ENCODE measurements around the gene ELFN1.

The ELFN1 gene

DNA sequence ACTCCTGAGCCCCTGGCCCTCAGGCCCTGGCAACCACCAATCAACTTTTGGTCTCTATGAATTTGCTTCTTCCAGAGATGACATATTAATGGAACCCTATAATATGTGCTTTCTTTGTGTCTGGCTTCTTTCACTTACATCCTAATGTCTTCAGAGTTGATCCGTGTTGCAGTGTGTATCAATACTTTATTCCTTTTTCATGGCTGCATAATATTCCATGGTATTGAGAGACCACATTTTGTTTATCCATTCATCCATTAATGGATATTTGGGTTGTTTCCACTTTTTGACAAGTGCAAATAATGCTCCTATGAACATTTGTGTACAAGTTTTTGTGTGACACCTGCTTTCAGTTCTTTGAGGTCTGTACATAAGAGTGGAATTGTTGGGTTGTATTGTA lies 43.3 kb upstream of the ELFN1 start:
- TF ChIP-seq, protein P1, sequence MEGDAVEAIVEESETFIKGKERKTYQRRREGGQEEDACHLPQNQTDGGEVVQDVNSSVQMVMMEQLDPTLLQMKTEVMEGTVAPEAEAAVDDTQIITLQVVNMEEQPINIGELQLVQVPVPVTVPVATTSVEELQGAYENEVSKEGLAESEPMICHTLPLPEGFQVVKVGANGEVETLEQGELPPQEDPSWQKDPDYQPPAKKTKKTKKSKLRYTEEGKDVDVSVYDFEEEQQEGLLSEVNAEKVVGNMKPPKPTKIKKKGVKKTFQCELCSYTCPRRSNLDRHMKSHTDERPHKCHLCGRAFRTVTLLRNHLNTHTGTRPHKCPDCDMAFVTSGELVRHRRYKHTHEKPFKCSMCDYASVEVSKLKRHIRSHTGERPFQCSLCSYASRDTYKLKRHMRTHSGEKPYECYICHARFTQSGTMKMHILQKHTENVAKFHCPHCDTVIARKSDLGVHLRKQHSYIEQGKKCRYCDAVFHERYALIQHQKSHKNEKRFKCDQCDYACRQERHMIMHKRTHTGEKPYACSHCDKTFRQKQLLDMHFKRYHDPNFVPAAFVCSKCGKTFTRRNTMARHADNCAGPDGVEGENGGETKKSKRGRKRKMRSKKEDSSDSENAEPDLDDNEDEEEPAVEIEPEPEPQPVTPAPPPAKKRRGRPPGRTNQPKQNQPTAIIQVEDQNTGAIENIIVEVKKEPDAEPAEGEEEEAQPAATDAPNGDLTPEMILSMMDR (IDR thresholded peaks at IDR 0.05; ENCODE audit: low read depth, low read length, missing control alignments), result no peak

DNA sequence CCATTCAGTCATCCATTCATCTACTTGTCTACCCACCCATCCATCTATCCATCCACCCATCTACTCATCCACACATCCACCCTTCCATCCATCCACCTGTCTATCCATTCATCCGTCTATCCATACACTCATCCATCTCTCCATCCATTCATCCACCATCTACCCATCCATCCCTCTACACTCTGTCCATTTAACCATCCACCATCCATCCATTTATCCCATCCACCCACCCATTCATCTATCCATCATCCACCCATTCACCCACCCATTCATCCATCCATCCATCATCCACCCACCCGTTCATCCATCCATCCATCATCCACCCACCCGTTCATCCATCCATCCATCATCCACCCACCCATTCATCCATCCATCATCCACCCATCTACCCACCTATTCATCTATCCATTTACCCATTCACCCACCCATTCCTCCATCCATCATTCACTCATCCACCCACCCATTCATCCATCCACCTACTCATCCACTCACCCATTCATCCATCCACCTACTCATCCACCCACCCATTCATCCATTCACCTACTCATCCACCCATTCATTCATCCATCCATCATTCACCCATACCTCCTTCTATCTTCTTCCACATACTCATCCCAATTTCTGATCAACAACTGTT lies 39.3 kb upstream of the ELFN1 start:
- no peak overlapping the region for H3K4me3 ChIP-seq (ENCODE audit: low read depth, low read length)
- TF ChIP-seq, protein P1 (IDR thresholded peaks at IDR 0.05; ENCODE audit: low read depth, low read length, missing control alignments), result no peak
- DNase-seq (ENCODE audit: low read depth), result no peak

More for the DNA sequence above, 43.3 kb upstream of the ELFN1 start:
- H3K4me3 ChIP-seq (ENCODE audit: low read depth, low read length), result no peak overlapping the region
- DNase-seq (ENCODE audit: low read depth), result no peak

DNA sequence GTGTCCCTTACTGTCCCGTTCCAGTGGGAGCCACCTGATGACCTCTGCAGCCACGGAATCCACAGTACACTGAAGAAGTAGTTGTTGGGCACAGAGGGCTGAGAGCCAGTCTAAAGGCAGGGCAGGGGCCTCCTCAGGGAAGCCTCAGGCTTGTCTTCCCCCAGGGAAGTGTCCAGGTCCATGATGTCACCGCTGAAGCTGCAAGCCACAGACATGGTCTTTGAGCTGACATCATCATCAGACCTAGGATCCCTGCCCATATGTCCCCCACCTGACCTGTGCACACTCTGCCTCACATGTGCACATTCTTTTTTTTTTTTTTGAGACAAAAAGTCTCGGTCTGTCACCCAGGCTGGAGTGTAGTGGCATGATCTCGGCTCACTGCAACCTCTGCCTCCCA lies 38.4 kb upstream of the ELFN1 start:
- no peak overlapping the region for H3K4me3 ChIP-seq (ENCODE audit: low read depth, low read length)
- no peak for DNase-seq (ENCODE audit: low read depth)
- TF ChIP-seq, protein P1 (IDR thresholded peaks at IDR 0.05; ENCODE audit: low read depth, low read length, missing control alignments), result no peak

DNA sequence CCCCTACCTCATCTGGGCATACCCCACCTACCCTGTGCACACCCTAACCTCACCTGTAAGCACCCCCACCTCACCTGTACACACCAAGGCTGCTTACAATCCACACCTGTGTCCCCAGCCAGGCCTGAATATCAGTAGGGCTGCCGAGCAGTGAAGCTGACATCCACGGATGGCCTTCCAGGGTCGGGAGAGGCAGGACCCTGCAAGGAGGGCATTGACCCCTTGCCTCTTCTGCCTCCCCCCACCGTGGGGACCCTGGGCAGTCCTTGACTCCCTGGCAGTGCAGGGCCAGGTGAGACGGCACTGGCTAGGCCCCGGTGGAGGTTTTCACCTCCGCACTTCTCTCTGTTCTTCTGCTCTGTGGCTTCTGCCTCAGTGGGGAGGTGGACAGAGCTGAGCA lies 37.6 kb upstream of the ELFN1 start:
- DNase-seq (ENCODE audit: low read depth), result no peak
- TF ChIP-seq, protein P1 (IDR thresholded peaks at IDR 0.05; ENCODE audit: low read depth, low read length, missing control alignments), result no peak
- no peak overlapping the region for H3K4me3 ChIP-seq (ENCODE audit: low read depth, low read length)

GRCh38 chr7:1632916-1633785 lies 36.9 kb upstream of the ELFN1 start:
- H3K4me3 ChIP-seq (ENCODE audit: low read depth, low read length), result no peak overlapping the region
- TF ChIP-seq, protein P1 (IDR thresholded peaks at IDR 0.05; ENCODE audit: low read depth, low read length, missing control alignments), result no peak
- no peak for DNase-seq (ENCODE audit: low read depth)

GRCh38 chr7:1635401-1635800 lies 34.7 kb upstream of the ELFN1 start:
- no peak for DNase-seq (ENCODE audit: low read depth)
- no peak overlapping the region for H3K4me3 ChIP-seq (ENCODE audit: low read depth, low read length)
- TF ChIP-seq, protein P1 (IDR thresholded peaks at IDR 0.05; ENCODE audit: low read depth, low read length, missing control alignments), result no peak
